Measurements from ENCODE around the gene EXOC4.

Gene EXOC4

GRCh38 chr7:133782470-133782869 is 529.6 kb downstream of the EXOC4 start:
- TF ChIP-seq SUZ12 (IDR thresholded peaks at IDR 0.05; ENCODE audit: extremely low read depth, insufficient read depth, insufficient read length), result no peak
- TF ChIP-seq YY1 (IDR thresholded peaks at IDR 0.05; ENCODE audit: insufficient read depth, insufficient read length), result no peak
- no peak for TF ChIP-seq ZNF274 (IDR thresholded peaks at IDR 0.05; ENCODE audit: low read depth, low read length)
- H3K4me1 ChIP-seq (ENCODE audit: insufficient read depth, insufficient read length), result no peaks in the 10 kb centered on the region
- no peaks in the 10 kb centered on the region for H3K36me3 ChIP-seq (ENCODE audit: insufficient read depth, insufficient read length, low read length)
- peaks cover 7% of the 10 kb centered on the region; the same call in 1 of the 2 replicates for H3K9me3 ChIP-seq (ENCODE audit: insufficient read depth, low read length)
- H3K9ac ChIP-seq (ENCODE audit: insufficient read length, low read depth), result no peak overlapping the region
- no peak for DNase-seq (ENCODE audit: low read depth, low spot score)
- no peak overlapping the region for H3K4me3 ChIP-seq (ENCODE audit: insufficient read length, low read depth)
- no peaks in the 10 kb centered on the region for H3K27me3 ChIP-seq (ENCODE audit: insufficient read depth, insufficient read length)

DNA sequence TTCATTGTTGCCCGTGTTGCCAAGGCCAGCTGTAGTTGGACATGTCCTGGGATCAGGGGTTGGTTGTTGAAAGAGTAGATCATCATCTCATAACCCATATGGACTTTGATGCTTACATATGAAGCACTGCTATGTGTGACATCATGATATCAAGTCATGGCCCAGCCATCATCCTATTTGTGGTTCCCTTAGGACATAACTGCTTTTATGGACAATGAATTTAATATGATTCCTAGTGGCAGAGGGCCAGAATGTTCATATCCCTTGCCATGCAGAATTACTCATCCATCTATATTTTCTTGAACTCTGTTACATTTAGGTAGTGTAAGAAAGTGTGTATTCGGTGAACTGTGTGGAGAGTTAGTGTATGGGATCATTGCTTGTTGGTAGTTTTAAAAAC is 530.4 kb downstream of the EXOC4 start:
- TF ChIP-seq ZNF274 (IDR thresholded peaks at IDR 0.05; ENCODE audit: low read depth, low read length), result no peak
- no peak for TF ChIP-seq YY1 (IDR thresholded peaks at IDR 0.05; ENCODE audit: insufficient read depth, insufficient read length)
- no peak for TF ChIP-seq SUZ12 (IDR thresholded peaks at IDR 0.05; ENCODE audit: extremely low read depth, insufficient read depth, insufficient read length)
- no peaks in the 10 kb centered on the region for H3K36me3 ChIP-seq (ENCODE audit: insufficient read depth, insufficient read length, low read length)
- no peak overlapping the region for H3K9ac ChIP-seq (ENCODE audit: insufficient read length, low read depth)
- peaks cover 7% of the 10 kb centered on the region; the same call in 1 of the 2 replicates for H3K9me3 ChIP-seq (ENCODE audit: insufficient read depth, low read length)
- no peaks in the 10 kb centered on the region for H3K4me1 ChIP-seq (ENCODE audit: insufficient read depth, insufficient read length)
- no peaks in the 10 kb centered on the region for H3K27me3 ChIP-seq (ENCODE audit: insufficient read depth, insufficient read length)
- H3K4me3 ChIP-seq (ENCODE audit: insufficient read length, low read depth), result no peak overlapping the region
- DNase-seq (ENCODE audit: low read depth, low spot score), result no peak

DNA sequence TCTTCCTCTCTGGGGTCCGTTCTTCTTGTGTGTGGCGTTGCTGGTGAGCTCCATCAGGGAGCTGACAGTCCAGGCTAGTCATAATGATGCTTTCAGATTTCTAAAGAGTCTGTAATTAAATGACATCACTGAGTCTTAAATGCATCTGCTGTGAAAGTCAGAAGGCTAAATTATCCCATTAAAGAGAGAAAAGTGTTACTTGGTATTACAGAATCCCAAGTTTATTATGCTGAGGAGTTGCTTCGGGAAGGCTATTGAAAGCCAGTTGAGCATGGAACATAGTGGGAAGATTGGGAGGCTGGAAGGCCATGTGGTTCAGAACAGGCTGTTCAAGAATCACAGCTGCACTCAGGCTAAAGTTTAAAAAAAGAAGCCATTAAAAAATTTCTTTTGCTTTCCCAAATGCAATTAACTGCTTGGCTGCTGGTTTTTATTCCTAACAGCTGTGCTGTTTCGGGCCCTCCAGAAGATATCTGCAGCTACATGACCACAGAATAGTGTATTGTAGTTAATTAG is 531.7 kb downstream of the EXOC4 start:
- H3K4me1 ChIP-seq (ENCODE audit: insufficient read depth, insufficient read length), result no peaks in the 10 kb centered on the region
- TF ChIP-seq YY1 (IDR thresholded peaks at IDR 0.05; ENCODE audit: insufficient read depth, insufficient read length), result no peak
- TF ChIP-seq ZNF274 (IDR thresholded peaks at IDR 0.05; ENCODE audit: low read depth, low read length), result no peak
- TF ChIP-seq SUZ12 (IDR thresholded peaks at IDR 0.05; ENCODE audit: extremely low read depth, insufficient read depth, insufficient read length), result no peak
- H3K4me3 ChIP-seq (ENCODE audit: insufficient read length, low read depth), result no peak overlapping the region
- no peak overlapping the region for H3K9ac ChIP-seq (ENCODE audit: insufficient read length, low read depth)
- H3K27me3 ChIP-seq (ENCODE audit: insufficient read depth, insufficient read length), result no peaks in the 10 kb centered on the region
- 0 out of 2 replicates have a peak, but pooled peaks cover 4% of the 10 kb centered on the region for H3K9me3 ChIP-seq (ENCODE audit: insufficient read depth, low read length)
- H3K36me3 ChIP-seq (ENCODE audit: insufficient read depth, insufficient read length, low read length), result no peaks in the 10 kb centered on the region
- DNase-seq (ENCODE audit: low read depth, low spot score), result no peak

GRCh38 chr7:133786401-133786937 is 533.6 kb downstream of the EXOC4 start:
- H3K4me1 ChIP-seq (ENCODE audit: insufficient read depth, insufficient read length), result no peaks in the 10 kb centered on the region
- no peak overlapping the region for H3K9ac ChIP-seq (ENCODE audit: insufficient read length, low read depth)
- no peak for TF ChIP-seq ZNF274 (IDR thresholded peaks at IDR 0.05; ENCODE audit: low read depth, low read length)
- no peak for TF ChIP-seq YY1 (IDR thresholded peaks at IDR 0.05; ENCODE audit: insufficient read depth, insufficient read length)
- no peak for TF ChIP-seq SUZ12 (IDR thresholded peaks at IDR 0.05; ENCODE audit: extremely low read depth, insufficient read depth, insufficient read length)
- H3K4me3 ChIP-seq (ENCODE audit: insufficient read length, low read depth), result no peak overlapping the region
- H3K9me3 ChIP-seq (ENCODE audit: insufficient read depth, low read length), result no peaks in the 10 kb centered on the region
- H3K27me3 ChIP-seq (ENCODE audit: insufficient read depth, insufficient read length), result no peaks in the 10 kb centered on the region
- H3K36me3 ChIP-seq (ENCODE audit: insufficient read depth, insufficient read length, low read length), result no peaks in the 10 kb centered on the region
- DNase-seq (ENCODE audit: low read depth, low spot score), result no peak

DNA sequence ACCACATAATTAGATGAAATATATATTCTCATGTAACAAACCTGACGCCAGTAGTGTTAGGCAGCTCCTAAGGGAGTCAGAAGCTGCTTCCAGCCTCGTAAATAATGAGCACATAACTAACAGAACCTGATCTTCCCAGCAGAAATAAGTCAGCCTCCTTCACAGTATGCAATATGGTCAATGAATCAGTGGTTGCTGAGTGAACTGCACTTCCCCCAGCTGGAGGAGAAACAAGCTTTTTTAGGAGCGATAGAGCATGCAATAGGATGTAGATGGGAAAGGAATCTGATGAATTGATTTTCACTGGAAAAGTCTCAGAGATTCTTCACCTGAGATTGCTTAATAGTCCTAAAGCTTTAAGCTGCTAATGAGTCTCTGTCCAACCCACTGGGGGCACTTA is 537.1 kb downstream of the EXOC4 start:
- Histone ChIP-seq H3K4me1 (ENCODE audit: insufficient read depth, insufficient read length) (no peaks in the 10 kb centered on the region), H3K9me3 (ENCODE audit: insufficient read depth, low read length) (no peaks in the 10 kb centered on the region), H3K9ac (ENCODE audit: insufficient read length, low read depth) (no peak overlapping the region), H3K36me3 (ENCODE audit: insufficient read depth, insufficient read length, low read length) (no peaks in the 10 kb centered on the region), H3K27me3 (ENCODE audit: insufficient read depth, insufficient read length) (no peaks in the 10 kb centered on the region), H3K4me3 (ENCODE audit: insufficient read length, low read depth) (no peak overlapping the region)
- no peak for DNase-seq (ENCODE audit: low read depth, low spot score)
- TF ChIP-seq ZNF274 (IDR thresholded peaks at IDR 0.05; ENCODE audit: low read depth, low read length) (no peak), YY1 (IDR thresholded peaks at IDR 0.05; ENCODE audit: insufficient read depth, insufficient read length) (no peak), SUZ12 (IDR thresholded peaks at IDR 0.05; ENCODE audit: extremely low read depth, insufficient read depth, insufficient read length) (no peak)

DNA sequence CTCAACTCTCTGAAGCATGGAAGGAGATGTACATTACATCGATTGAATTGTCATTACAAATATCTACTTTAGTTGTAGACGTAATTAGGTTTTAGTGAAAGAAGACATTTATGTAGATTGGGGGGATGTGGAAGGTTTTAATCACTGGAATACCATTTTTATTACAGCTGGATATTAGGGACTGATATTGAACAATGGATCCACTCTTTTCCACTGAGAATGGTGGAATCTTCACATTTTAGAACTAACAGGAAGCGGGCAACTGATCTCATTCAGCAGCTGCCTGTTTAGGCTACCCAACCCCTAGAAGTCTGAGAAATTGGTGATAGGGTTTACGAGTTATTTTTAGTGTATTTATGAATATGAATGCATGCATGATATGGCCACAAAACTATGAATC is 538.0 kb downstream of the EXOC4 start:
- Histone ChIP-seq H3K27me3 (ENCODE audit: insufficient read depth, insufficient read length) (no peaks in the 10 kb centered on the region), H3K4me1 (ENCODE audit: insufficient read depth, insufficient read length) (no peaks in the 10 kb centered on the region), H3K36me3 (ENCODE audit: insufficient read depth, insufficient read length, low read length) (no peaks in the 10 kb centered on the region), H3K4me3 (ENCODE audit: insufficient read length, low read depth) (no peak overlapping the region), H3K9ac (ENCODE audit: insufficient read length, low read depth) (no peak overlapping the region), H3K9me3 (ENCODE audit: insufficient read depth, low read length) (no peaks in the 10 kb centered on the region)
- TF ChIP-seq YY1 (IDR thresholded peaks at IDR 0.05; ENCODE audit: insufficient read depth, insufficient read length), result no peak
- no peak for DNase-seq (ENCODE audit: low read depth, low spot score)

- Histone ChIP-seq H3K4me1 (ENCODE audit: insufficient read depth, insufficient read length) (no peaks in the 10 kb centered on the region), H3K9ac (ENCODE audit: insufficient read length, low read depth) (no peak overlapping the region), H3K27me3 (ENCODE audit: insufficient read depth, insufficient read length) (no peaks in the 10 kb centered on the region), H3K4me3 (ENCODE audit: insufficient read length, low read depth) (no peak overlapping the region), H3K36me3 (ENCODE audit: insufficient read depth, insufficient read length, low read length) (no peaks in the 10 kb centered on the region), H3K9me3 (ENCODE audit: insufficient read depth, low read length) (no peaks in the 10 kb centered on the region)
- DNase-seq (ENCODE audit: low read depth, low spot score), result no peak
- TF ChIP-seq ZNF274 (IDR thresholded peaks at IDR 0.05; ENCODE audit: low read depth, low read length) (no peak), SUZ12 (IDR thresholded peaks at IDR 0.05; ENCODE audit: extremely low read depth, insufficient read depth, insufficient read length) (no peak), YY1 (IDR thresholded peaks at IDR 0.05; ENCODE audit: insufficient read depth, insufficient read length) (no peak)
Observed at GRCh38 chr7:133794479-133794878, 541.6 kb downstream of the EXOC4 start.

Measured in NT2/D1 (cell line).